ENCODE results near the gene ZNF99.

DNA sequence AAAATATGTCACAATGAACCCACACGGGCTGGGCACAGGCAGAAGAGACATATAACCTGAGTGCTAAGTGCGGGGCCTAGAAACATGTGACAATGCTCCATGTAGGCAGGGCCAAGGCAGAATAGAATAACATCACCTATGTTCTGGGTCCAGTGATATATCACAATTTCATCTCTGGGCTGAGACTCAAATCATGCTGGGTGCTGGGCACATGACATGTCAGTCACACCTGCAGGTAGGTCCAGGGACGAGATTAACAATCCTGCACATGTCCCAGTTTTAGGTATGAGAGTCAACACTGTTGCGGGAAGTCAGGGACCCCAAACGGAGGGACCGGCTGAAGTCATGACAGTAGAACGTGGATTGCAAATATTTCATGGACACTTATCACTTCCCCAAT, 50.3 kb downstream of the ZNF99 start:
- no peak for TF ChIP-seq CTCF (IDR thresholded peaks at IDR 0.05; ENCODE audit: low read length)
- no peak for TF ChIP-seq EZH2 (optimal IDR thresholded peaks at IDR 0.05; ENCODE audit: low read depth, low read length)

Measured in MM.1S (cell line).